Activated T-helper 2 cell treated with anti-CD3 and anti-CD28 coated beads, Interferon-gamma antibody, Interleukin-2, Interleukin-4, amounts not matched to agents 10 μg/mL and 5 μg/mL and 100 μg/mL, durations not matched to agents 14 hours and 24 hours and 36 hours (primary cell): Measurements from ENCODE around the gene KCNH3. TPM values are rescaled to one million over a fixed set of nuclear protein-coding genes. Genes with fewer than 3 reads are reported as not detected.
A peak's percentile ranks its signal among the peaks of the same experiment; 100 is the strongest.

Experiments used
- DNase-seq: peaks from one replicate; pipeline ENCODE4 v3.0.0; 2021; ENCODE audit warnings: low spot score
- H3K27ac Mint-ChIP-seq: one replicate; pipeline ENCODE4 v1.8.0; 2021; ENCODE audit warnings: mixed read lengths
- H3K27me3 Mint-ChIP-seq: one replicate; pipeline ENCODE4 v1.8.0; 2021; ENCODE audit warnings: low read depth, mixed read lengths
- H3K36me3 Mint-ChIP-seq: one replicate; pipeline ENCODE4 v1.8.0; 2021; ENCODE audit warnings: low read depth, mixed read lengths
- H3K4me1 Mint-ChIP-seq: one replicate; pipeline ENCODE4 v1.8.0; 2021; ENCODE audit warnings: low read depth, mixed read lengths
- H3K4me3 Mint-ChIP-seq: one replicate; pipeline ENCODE4 v1.8.0; 2021; ENCODE audit warnings: low read depth, mild to moderate bottlenecking, moderate library complexity, mixed read lengths
- H3K9me3 Mint-ChIP-seq: one replicate; pipeline ENCODE4 v1.8.0; 2021; ENCODE audit warnings: mixed read lengths
- intact Hi-C: fragments of 100-400 bp; cut with micrococcal nuclease; formaldehyde crosslinking; loops from one replicate; pipeline ENCODE4 v1.15.1; 2023
- total RNA-seq: library from RNA; stranded (reverse); gene quantifications from 2 replicates; pipeline ENCODE4 v1.2.3, GENCODE V29; 2022

KCNH3 gene
- total RNA-seq, 1 donor from 2014 or later: 2.9 TPM

DNA sequence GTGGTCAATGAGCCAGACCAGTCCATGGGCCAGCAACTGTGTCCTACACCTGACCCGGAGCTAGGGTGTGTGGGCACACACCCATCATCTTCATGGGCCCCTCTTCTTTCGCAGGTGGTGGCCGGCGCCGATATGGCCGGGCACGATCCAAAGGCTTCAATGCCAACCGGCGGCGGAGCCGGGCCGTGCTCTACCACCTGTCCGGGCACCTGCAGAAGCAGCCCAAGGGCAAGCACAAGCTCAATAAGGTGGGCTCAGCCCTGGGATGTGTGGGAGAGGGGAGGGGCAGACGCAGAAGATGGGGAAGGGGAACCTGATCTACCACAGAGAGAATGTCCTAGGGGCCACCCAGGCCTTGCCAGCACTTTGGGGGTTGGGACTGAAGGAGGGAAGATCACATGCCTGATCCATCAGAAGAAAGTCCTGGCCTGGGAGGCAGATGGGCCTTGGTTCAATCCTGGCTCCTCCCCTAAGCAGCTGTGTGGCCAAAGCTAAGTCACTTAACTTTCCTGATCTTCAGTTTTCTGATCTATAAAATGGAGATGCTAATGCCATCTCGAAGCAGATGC is 3.8 kb downstream of the KCNH3 start:
- peaks cover 7% of the 10 kb centered on the region for H3K4me1 Mint-ChIP-seq
- H3K36me3 Mint-ChIP-seq: no peaks in the 10 kb centered on the region
- H3K4me3 Mint-ChIP-seq: no peak overlapping the region
- H3K27ac Mint-ChIP-seq: no peak overlapping the region
- DNase-seq: no peak
- H3K27me3 Mint-ChIP-seq: peaks cover 36% of the 10 kb centered on the region
- intact Hi-C loops: loop anchor here (10.0 kb wide), 1 partner anchor 458 kb away; no protein-coding TSS in a partner anchor
- H3K9me3 Mint-ChIP-seq: no peaks in the 10 kb centered on the region

DNA sequence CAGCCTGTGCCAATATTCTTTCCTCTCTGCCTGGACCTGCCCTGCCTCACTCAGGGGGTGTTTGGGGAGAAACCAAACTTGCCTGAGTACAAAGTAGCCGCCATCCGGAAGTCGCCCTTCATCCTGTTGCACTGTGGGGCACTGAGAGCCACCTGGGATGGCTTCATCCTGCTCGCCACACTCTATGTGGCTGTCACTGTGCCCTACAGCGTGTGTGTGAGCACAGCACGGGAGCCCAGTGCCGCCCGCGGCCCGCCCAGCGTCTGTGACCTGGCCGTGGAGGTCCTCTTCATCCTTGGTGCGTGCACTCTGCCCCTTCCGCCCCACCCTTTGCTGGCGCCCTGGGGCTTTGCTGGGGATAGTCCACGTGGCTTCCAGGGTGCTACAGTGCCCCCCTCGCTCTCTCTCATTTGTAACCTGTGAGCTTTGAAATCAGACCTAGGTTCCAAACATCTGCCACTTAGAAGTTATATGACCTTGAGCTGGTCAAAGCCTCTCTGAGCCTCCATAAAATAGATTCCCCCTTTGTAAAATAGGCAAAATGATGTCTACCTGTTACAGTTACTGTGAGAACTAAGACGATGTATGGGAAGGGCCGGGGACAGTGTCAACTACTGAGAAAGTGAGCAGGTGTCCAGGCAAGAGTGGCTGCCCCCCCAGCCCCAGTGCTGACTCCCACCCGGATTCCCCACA is 4.5 kb downstream of the KCNH3 start:
- Mint-ChIP-seq H3K9me3 (no peaks in the 10 kb centered on the region), H3K27ac (no peak overlapping the region), H3K27me3 (peaks cover 39% of the 10 kb centered on the region), H3K36me3 (no peaks in the 10 kb centered on the region), H3K4me1 (peaks cover 9% of the 10 kb centered on the region), H3K4me3 (no peak overlapping the region)
- DNase-seq: no peak
- intact Hi-C loops: loop anchor here (10.0 kb wide), 1 partner anchor 459 kb away; no protein-coding TSS in a partner anchor

DNA sequence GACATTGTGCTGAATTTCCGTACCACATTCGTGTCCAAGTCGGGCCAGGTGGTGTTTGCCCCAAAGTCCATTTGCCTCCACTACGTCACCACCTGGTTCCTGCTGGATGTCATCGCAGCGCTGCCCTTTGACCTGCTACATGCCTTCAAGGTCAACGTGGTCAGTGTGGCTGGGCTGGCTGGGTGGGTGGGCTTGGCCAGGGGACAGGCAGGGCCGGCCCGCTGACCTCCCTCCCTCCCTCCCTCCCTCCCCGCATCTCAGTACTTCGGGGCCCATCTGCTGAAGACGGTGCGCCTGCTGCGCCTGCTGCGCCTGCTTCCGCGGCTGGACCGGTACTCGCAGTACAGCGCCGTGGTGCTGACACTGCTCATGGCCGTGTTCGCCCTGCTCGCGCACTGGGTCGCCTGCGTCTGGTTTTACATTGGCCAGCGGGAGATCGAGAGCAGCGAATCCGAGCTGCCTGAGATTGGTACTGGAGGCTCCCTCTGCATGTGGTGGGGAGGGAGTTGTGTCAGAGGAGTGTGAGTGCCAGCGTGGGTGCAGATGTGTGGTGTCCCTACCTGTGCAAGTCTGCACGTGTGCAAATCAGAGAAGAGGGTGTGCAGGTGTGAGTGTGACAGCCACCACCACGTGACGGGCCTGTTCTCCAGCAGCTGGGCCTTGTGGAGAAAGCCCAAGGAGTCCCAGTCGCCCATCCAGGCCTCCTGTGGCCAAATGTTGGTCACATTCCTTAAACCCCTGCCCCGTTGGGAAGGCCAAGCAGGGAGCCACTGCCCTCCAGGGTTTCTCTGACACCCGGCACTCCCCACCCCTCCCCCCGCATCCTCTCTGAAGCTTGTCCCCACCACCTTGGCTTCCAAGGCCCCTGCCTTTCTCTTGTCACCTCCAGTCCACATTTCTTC is 5.3 kb downstream of the KCNH3 start:
- DNase-seq: no peak
- H3K4me3 Mint-ChIP-seq: no peak overlapping the region
- H3K36me3 Mint-ChIP-seq: no peaks in the 10 kb centered on the region
- intact Hi-C loops: loop anchor here (10.0 kb wide), 1 partner anchor 459 kb away; no protein-coding TSS in a partner anchor
- H3K27ac Mint-ChIP-seq: no peak overlapping the region
- peaks cover 41% of the 10 kb centered on the region for H3K27me3 Mint-ChIP-seq
- H3K9me3 Mint-ChIP-seq: no peaks in the 10 kb centered on the region
- peaks cover 11% of the 10 kb centered on the region for H3K4me1 Mint-ChIP-seq

DNA sequence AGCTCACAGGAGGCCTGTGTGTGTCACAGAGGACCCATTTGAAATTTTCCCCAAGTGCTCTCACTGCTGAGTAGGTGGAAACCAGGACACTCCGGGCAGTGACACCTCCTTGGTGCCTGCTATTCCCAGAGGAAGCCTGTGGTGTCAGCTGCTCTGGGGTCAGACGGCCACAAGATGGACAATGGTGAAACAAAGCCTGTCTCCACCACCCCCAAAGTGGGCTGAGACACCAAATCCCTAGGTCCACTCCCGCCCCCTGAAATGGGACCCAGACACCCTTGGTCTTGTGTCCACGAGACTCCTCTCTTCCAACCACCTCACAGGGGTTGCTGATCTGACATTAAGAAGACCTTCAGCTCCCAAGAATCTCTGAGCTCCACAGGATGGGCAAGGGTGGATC is 7.0 kb downstream of the KCNH3 start:
- Mint-ChIP-seq H3K4me3 (no peak overlapping the region), H3K4me1 (peaks cover 9% of the 10 kb centered on the region), H3K27ac (no peak overlapping the region), H3K9me3 (no peaks in the 10 kb centered on the region), H3K27me3 (peaks cover 32% of the 10 kb centered on the region), H3K36me3 (no peaks in the 10 kb centered on the region)
- intact Hi-C loops: loop anchor here (10.0 kb wide), 1 partner anchor 461 kb away; no protein-coding TSS in a partner anchor
- DNase-seq: no peak

DNA sequence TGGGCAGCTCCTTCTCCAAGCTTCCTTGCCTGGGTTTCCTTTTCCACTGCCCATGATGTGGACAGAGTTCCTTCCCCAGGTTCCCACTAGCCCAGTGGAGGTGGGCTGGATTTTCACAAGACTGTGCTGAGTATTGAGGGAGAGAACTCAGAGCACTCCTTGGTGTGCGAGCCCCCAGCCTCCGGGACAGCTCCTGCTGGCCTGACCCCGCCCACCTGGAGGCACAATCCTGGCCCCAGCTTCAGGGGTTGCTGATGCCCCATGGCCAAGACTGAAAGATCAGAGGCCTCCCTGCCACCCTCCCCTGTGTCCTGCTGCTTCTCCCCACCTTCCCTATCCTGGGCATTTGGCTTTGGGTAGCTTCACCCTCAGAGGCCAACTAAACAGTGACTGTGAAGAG is 7.7 kb downstream of the KCNH3 start:
- Mint-ChIP-seq H3K4me3 (no peak overlapping the region), H3K27me3 (peaks cover 26% of the 10 kb centered on the region), H3K4me1 (peaks cover 9% of the 10 kb centered on the region), H3K36me3 (no peaks in the 10 kb centered on the region), H3K27ac (no peak overlapping the region), H3K9me3 (no peaks in the 10 kb centered on the region)
- no peak for DNase-seq
- intact Hi-C loops: loop anchor here (10.0 kb wide), 1 partner anchor 462 kb away; no protein-coding TSS in a partner anchor

DNA sequence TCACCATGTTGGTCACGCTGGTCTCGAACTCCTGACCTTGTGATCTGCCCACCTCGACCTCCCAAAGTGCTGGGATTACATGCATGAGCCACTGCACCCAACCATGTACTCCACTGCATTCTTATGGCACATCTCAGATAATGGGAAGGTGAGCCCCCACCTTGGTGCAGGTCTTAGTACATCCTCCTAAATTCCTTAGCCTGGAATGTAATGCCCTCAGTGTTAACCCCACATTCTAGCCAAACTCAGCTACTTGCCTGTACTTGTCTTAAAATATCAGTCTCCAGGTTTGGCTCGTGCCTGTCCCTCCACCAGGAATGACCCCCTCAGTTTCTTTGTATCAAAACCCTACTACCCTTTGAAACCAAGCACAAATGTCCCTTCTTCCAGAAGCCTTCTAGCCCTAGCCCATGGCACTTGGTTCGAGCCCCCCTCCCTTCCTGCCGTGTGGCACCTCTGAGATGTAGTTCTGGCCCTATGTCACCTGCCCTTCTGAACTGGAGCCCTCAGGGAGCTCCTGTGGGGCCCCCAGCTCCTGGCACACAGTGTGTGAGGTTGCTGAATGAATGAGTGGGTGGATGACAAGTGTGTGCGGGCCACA is 8.4 kb downstream of the KCNH3 start:
- Mint-ChIP-seq H3K4me1 (peaks cover 9% of the 10 kb centered on the region), H3K36me3 (no peaks in the 10 kb centered on the region), H3K27ac (peak overlapping the region; percentile 16), H3K9me3 (no peaks in the 10 kb centered on the region), H3K27me3 (peaks cover 26% of the 10 kb centered on the region), H3K4me3 (no peak overlapping the region)
- no peak for DNase-seq
- intact Hi-C loops: loop anchor here (10.0 kb wide), 1 partner anchor 462 kb away; no protein-coding TSS in a partner anchor

DNA sequence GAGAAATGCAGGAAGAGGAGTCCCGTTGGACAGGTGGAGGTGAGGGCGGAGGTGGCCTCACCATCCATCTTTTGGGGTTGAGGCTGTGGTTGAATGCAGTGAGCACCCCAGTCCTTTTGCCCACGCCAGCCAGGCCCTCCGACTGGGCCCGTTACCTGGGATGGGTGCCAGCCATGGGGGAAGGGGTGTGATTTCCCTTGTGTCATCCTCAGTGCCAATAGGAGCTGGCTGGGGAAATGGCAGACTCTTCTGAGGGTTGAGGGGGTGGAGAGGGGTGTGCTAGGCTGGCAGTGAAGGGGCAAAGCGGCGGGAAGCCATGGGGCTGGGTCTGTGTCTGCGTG is 9.6 kb downstream of the KCNH3 start:
- H3K4me3 Mint-ChIP-seq: no peak overlapping the region
- no peak overlapping the region for H3K27ac Mint-ChIP-seq
- intact Hi-C loops: loop anchor here (10.0 kb wide), 1 partner anchor 464 kb away; no protein-coding TSS in a partner anchor
- peaks cover 9% of the 10 kb centered on the region for H3K4me1 Mint-ChIP-seq
- H3K9me3 Mint-ChIP-seq: no peaks in the 10 kb centered on the region
- no peak for DNase-seq
- no peaks in the 10 kb centered on the region for H3K36me3 Mint-ChIP-seq
- H3K27me3 Mint-ChIP-seq: peaks cover 27% of the 10 kb centered on the region

DNA sequence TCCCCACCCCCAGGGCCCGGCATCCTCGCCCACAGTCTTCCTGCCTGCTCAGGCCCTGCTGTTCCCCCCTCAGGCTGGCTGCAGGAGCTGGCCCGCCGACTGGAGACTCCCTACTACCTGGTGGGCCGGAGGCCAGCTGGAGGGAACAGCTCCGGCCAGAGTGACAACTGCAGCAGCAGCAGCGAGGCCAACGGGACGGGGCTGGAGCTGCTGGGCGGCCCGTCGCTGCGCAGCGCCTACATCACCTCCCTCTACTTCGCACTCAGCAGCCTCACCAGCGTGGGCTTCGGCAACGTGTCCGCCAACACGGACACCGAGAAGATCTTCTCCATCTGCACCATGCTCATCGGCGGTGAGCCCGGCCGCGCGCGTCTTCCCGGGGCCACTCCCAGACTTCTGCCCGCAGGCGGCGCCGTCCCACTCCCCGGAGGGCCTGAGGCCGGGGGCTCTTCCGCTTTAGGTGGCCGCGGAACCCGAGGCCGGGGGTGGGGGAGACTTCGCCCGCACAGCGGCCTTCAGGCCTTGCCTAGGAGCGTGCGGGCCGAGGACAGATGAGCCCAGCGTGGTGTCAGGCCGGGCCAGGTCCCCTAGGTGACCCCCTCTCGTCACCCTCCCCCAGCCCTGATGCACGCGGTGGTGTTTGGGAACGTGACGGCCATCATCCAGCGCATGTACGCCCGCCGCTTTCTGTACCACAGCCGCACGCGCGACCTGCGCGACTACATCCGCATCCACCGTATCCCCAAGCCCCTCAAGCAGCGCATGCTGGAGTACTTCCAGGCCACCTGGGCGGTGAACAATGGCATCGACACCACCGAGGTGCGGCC is 10.2 kb downstream of the KCNH3 start:
- DNase-seq: no peak
- peaks cover 27% of the 10 kb centered on the region for H3K27me3 Mint-ChIP-seq
- H3K4me3 Mint-ChIP-seq: peak overlapping the region; percentile 67
- H3K36me3 Mint-ChIP-seq: no peaks in the 10 kb centered on the region
- H3K4me1 Mint-ChIP-seq: peaks cover 9% of the 10 kb centered on the region
- H3K27ac Mint-ChIP-seq: no peak overlapping the region
- no peaks in the 10 kb centered on the region for H3K9me3 Mint-ChIP-seq
- intact Hi-C loops: loop anchor here (10.0 kb wide), 1 partner anchor 464 kb away; no protein-coding TSS in a partner anchor

DNA sequence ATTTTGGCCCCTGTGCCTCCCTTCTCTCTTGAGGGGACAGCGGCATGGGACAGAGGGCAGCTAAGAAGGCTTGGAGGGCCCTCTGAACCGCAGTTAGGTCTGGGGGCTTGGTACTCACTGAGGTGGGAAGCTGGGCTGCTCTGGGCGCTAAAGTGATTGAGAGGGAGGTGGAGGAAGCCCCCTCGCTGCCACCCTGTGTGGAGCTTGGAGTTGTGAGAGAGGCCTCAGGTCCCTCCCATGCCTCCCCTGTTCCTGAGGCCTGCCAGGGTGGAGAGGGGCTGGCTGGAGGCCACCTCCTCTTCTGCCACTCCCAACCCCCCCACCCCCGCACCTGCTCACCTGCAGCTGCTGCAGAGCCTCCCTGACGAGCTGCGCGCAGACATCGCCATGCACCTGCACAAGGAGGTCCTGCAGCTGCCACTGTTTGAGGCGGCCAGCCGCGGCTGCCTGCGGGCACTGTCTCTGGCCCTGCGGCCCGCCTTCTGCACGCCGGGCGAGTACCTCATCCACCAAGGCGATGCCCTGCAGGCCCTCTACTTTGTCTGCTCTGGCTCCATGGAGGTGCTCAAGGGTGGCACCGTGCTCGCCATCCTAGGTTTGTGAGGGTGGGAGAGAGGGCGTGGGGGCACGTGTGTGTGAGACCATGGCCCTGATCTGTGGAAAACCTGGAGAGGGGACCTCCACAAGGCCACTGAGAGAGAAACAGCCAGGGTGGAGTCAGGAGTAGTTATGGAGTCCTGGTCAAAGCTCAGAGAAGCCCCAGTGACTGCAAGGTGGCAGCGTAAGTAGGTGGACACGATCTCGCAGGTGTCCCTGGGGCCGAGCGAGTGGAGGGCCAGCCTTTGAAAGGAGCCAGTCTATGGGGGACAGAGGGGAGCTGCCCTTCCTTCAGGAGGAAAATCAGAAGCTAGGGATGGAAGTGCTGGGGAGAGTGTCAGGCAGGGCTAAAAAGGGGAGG is 11.2 kb downstream of the KCNH3 start:
- H3K4me1 Mint-ChIP-seq: peaks cover 4% of the 10 kb centered on the region
- H3K4me3 Mint-ChIP-seq: no peak overlapping the region
- intact Hi-C loops: loop anchor here (10.0 kb wide), 1 partner anchor 465 kb away; no protein-coding TSS in a partner anchor
- no peak for DNase-seq
- H3K27ac Mint-ChIP-seq: no peak overlapping the region
- H3K36me3 Mint-ChIP-seq: no peaks in the 10 kb centered on the region
- H3K27me3 Mint-ChIP-seq: peaks cover 22% of the 10 kb centered on the region
- H3K9me3 Mint-ChIP-seq: no peaks in the 10 kb centered on the region

DNA sequence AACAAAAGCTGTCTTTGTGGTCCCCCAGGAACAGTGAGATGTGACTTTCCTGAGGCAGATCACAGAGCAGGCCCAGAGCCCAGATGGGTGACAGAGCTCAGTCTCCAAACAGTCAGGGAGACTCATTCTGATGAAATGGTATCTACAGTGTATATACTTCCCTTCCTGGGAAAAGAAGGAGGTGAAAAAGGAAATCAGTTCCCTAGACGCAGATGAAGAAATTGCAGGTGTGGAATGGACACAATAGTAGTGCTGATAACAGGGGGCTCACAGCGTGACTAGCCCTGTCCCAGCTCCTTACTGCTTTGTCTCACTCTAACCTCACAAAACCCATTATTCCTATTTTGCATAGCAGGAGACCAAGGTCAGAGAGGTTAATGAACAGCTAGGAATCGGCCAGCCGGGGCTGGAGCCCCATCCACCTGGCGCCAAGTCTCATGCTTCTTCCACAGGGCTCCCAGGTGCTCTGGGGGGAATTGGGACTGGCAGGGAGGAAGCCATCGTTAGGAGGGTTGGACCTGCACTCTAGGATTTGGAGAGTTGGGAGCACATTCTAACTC is 11.9 kb downstream of the KCNH3 start:
- intact Hi-C loops: no loop called here
- no peak overlapping the region for H3K4me3 Mint-ChIP-seq

DNA sequence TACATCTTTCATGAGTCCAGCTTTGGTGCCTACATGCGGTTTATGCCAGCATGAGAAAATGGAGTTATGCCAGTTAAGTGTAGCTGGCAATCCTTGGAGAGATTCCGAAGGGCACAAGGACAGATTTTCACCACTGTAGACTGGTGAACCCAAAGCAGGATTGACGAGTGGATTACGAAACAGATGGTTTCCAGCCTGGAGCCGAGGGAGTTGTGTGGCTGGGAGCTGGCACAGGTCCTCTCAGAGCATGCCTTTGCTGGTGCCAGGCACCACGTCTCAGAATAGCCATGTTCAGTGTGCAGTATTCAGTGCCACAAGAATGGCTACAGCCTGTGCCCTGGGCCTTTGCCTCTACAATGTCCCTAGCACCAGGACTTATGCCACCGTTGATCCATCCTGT is 13.2 kb downstream of the KCNH3 start:
- H3K27me3 Mint-ChIP-seq: peaks cover 19% of the 10 kb centered on the region
- no peaks in the 10 kb centered on the region for H3K9me3 Mint-ChIP-seq
- H3K27ac Mint-ChIP-seq: no peak overlapping the region
- peaks cover 4% of the 10 kb centered on the region for H3K4me1 Mint-ChIP-seq
- no peak for DNase-seq
- H3K4me3 Mint-ChIP-seq: no peak overlapping the region
- intact Hi-C loops: no loop called here
- H3K36me3 Mint-ChIP-seq: no peaks in the 10 kb centered on the region

More for the DNA sequence above, 11.9 kb downstream of the KCNH3 start:
- Mint-ChIP-seq H3K27ac (no peak overlapping the region), H3K4me1 (peaks cover 4% of the 10 kb centered on the region), H3K36me3 (no peaks in the 10 kb centered on the region), H3K9me3 (no peaks in the 10 kb centered on the region), H3K27me3 (peaks cover 19% of the 10 kb centered on the region)
- DNase-seq: no peak
